GM19397 (cell line): Measurements from ENCODE around the gene VIPR2.
"Not testable (repeated sequence)": the region's sequence is repeated elsewhere in the genome, so short reads cannot be mapped to it uniquely, and the experiment has no call there.

Experiments
- ATAC-seq: cut with Tn5 transposase; IDR thresholded peaks from one replicate; pipeline ENCODE4 v1.9.1; 2021; ENCODE audit warnings: mild to moderate bottlenecking, moderate library complexity; ENCODE audit not compliant: unreplicated experiment

The VIPR2 gene

GRCh38 chr7:159140170-159140910 lies 4.3 kb downstream of the VIPR2 start:
- ATAC-seq: no peak

DNA sequence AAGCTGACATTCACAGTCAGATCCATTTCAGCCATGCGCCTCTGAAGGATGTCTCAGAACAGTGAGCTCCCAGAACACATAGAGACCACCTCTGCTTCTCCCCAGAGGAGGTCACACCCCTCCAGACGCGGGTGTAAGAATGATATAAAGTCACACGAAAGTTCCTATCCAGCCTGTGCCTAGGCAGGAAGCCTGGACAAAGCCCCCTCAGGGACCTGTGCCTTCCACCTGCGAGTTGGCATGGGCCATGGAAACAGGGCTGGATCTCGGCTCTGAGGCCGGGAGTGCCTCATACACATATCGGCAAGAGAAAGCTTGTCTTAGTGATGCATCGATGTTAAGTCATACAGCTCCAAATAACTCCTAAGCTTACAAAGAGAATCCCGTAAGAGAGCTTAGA lies 5.0 kb downstream of the VIPR2 start:
- no peak for ATAC-seq

DNA sequence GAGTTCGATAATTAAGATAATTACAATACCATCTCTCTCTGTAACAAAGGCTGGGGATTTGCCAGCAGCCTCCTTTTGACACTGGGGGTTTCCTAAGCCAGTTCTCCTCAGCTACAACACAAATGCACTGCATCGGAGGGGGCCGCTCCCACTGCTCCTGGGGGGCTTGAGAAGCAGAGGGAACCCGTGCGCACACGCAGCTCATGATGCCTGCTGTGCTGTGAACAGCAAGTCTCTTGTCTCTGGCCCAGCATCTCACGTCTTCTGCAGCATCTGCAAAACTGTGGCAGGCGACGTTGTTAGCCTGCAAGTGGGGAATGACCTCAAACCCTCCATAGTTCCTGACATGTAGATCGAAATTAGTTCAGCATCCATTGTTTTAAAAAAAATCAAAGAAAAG lies 5.5 kb downstream of the VIPR2 start:
- ATAC-seq: no peak

GRCh38 chr7:159138508-159138907 lies 6.2 kb downstream of the VIPR2 start:
- no peak for ATAC-seq

DNA sequence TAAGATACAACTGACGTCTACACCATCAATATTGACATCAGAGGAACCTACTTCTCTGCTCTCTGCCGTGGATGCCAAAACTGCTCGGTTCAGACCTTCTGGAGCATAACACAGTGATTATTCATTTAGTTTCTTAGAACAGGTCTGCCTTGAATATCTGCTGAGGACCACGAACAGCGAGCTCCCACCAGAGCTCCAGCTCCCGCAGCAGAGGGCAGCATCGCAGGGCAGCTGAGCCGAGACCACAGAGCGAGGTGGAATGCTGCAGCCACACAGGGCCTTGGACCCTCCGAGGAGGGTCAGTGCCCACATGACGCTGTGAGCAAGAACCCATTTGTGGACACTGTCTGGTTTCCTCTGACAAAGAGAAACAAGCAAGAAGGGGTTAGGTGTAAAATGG lies 6.8 kb downstream of the VIPR2 start:
- ATAC-seq: no peak

DNA sequence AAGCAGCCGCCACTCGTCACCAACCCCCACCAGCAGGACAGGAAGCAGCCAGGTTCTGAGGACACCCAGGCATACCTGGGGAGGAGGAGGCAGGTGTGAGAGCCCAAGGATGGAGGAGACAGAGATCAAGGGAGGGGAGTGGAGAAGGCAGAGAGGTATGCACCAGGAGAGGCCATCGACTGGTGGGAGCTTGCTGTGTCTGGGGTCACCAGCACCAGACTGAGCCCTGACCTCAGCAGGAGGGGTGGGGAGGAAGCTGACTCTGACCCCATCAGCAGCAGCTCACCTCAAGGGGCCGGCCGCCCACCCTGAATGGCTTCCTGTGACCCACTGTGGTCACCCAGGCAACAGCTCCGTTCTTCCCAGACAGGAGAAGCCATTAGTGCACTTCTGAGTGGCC lies 7.8 kb downstream of the VIPR2 start:
- no peak for ATAC-seq

DNA sequence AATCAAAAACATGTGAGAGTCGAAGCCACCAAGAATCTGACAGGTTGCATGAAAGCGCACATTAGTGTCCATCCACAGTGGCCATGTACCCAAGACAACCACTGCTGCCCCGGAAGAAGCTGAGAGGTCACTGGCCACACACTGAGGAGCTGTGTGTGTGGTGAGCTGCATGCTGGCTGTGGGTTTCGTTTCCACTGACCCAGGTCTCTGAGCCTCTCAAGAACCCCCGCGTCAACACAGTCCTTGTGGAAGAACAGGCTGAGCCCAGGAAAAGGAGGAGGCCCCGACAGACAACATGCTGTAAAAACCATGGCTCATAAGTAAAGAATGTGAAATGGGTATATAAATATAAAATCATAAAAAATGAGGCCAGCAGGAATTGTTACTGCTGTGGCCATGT lies 8.2 kb downstream of the VIPR2 start:
- ATAC-seq: no peak

DNA sequence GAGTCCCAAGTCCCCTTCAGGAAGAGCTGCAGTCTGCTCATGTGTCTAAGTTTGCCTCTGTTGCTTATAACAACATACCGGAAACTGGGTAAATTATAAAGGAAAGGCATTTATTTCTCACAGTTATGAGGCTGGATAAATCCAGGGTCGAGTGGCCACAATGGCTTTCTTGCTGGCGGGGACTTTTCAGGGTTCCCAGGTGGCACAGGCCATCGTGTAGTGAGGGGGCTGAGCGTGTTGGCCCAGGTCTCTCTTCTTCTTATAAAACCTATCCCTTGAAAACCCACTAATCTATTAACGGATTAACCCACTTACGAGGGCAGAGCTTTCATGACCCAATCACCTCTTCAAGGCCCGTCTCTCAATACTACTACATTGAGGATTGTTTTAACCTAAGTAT lies 8.7 kb downstream of the VIPR2 start:
- no peak for ATAC-seq

DNA sequence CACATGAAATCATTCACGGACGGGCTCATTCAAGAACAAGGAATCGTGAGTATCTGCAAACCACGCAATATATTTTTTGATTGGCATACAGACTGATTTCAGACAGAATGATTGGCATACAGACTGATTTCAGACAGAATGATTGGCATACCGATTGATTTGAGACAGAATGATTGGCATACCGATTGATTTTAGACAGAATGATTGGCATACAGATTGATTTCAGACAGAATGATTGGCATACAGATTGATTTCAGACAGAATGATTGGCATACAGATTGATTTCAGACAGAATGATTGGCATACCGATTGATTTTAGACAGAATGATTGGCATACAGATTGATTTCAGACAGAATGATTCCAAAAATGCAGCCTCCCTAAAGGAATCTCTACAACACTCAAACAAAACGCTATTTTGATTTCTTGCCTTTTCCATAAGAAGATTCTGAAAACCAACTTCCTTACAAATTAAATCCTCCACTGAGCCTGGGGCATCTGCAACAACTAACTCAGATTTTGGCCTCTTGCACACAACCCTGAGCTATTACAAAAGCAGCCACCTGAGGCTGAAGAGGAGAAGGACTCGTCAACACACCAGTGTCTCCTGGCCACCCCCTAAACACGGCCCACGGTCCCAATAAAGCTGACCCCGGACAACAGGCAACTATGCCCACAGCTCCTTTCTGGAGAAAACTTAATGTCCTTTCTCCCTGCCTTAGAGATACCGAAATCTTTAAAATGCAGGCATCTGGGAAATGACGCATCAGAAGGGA lies 11.8 kb downstream of the VIPR2 start:
- ATAC-seq: not testable (repeated sequence)

DNA sequence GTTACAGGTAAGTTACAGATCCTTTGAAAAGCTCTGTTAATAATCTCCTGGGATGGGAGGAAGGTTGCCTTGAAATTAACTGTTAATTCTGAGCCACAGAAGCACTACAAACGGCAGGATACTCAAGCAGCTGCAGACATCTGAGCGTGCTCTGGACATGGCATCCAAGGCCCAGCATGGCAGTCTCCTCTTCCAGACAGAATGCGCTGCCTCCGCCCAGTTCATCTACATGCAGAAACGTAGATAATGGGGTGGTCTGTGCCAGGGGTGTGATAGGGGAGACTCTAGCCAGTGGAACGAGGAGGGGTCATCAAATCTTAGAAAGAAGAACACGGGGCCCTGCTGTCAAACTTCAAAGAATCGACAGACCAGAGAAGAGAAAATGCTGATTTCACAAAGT lies 13.8 kb downstream of the VIPR2 start:
- no peak for ATAC-seq

GRCh38 chr7:159130199-159130775 lies 14.4 kb downstream of the VIPR2 start:
- ATAC-seq: no peak

GRCh38 chr7:159128767-159129166 lies 15.9 kb downstream of the VIPR2 start:
- ATAC-seq: no peak

DNA sequence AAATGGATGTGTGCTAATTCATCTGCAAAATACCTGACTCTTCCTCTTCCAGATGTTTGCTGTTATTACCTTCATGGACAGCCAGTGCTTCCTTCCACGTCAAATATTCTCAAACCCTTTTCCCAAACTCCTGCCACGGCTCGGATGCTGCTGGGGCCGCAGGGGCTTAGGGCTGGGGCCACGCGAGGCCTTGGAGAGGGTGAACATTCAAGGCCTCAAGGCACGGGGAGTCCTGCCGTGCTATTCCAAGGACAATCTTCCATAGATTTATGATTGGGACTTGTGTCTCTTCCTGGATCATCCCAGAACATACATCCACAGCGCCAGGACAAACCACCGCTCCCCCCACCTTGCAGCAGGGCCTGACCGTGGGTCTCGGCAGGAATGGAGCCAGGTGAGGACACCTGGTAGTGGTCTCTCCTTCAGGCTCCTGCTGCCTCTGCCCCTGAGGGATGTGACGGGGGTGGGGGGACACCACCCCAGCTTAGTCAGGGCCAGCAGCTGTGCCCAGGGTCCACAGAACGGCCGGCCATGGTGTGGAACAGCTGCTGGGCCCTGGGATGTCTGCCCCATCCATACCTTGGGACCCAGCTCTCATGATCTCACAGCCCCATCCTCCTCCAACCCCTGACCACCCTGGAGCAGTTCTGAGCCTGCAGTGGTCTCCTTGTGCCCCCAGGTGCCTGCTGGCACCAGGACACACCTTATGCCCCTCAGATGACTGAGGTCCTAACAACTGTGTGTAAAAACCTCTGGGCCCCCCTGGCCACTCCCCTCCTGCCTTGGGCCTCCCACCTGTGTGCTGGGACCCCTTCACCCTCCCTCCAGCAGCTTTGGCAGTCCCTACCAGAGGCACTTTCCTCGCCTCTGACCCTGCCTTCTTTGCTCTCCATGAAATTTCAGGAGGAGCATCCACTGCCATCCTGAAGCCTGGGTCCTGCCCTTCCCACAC lies 16.7 kb downstream of the VIPR2 start:
- ATAC-seq: no peak

DNA sequence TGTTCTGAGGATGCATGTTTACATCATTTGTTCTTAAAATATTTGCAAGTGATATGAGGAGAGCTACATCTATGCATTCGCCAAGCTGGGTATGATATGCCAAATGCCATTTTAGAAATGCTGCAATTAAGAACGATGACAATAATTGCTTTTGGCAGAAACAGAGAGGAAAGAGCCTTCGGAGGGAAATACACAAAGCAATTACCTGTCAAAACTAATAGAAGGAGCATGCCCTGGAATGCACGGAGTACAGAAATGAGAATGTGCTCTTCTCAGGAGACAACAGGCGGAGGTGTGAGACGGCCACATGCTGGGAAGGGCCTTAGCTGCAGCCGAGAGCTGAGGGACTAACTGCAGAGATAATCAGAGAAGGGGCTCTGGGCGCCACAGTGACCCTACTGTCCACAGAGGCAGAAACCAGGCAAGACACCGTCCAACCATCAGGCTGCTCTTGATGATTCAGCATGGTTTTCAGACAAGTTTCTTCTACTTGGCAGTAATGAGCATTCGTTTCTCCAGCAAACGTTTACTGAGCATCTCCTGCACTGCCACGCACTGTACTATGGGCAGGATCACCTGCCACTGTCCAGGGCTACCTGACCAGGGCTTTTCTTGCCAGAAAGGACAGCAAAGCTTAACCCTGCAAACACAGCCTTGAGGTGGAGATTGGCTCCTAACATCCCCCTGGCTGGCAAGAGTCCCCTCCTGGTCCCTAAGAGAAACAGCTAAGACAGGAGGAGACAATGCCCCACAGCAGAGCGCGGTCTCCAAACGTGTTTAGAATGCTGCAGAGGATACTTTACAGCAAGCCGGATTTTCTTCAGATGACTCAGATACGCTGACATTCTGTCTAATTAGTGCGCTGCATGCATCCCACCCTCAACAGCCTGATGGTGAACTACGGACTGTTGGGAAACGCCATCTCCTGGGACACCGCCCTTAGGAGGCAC lies 18.1 kb downstream of the VIPR2 start:
- ATAC-seq: no peak

DNA sequence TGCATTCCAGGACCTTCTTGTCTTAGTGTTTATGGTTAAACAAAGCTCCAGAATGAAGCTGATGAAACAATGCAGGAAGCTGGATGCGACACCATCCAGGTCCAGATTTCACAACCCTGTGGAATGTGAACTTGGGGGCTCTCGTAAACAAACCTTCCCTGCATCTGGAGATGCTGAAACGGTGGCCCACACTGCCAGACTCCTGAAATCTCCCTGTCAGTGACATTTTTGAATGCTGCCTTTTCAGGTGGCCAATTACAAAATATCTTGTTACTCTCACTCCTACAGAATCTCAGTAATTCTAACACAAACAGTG lies 18.8 kb downstream of the VIPR2 start:
- no peak for ATAC-seq

- ATAC-seq: no peak
Observed at GRCh38 chr7:159125104-159125954, 19.3 kb downstream of the VIPR2 start.

DNA sequence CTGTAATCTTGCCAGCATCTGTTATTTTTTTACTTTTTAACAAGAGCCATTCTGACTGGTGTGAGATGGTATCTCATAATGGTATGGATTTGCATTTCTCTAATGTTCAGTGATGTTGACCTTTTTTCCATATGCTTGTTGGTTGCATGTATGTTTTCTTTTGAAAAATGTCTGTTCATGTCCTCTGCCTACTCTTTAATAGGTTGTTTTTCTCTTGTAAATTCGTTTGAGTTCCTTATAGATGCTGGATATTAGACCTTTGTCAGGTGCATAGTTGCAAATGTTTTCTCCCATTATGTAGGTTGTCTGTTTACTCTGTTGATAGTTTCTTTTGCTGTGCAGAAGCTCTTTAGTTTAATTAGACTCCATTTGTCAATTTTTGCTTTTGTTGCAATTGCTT lies 20.9 kb downstream of the VIPR2 start:
- not testable (repeated sequence) for ATAC-seq

GRCh38 chr7:159123294-159123693 lies 21.4 kb downstream of the VIPR2 start:
- not testable (repeated sequence) for ATAC-seq

- ATAC-seq: no peak
Observed at GRCh38 chr7:159122276-159122675, 22.4 kb downstream of the VIPR2 start.
